AML-193 (cell line): ENCODE results near the gene SLC40A1.
A peak's percentile ranks its signal among the peaks of the same experiment; 100 is the strongest.

ENCODE experiments used
- DNase-seq, 2 experiments: peaks; one replicate each; lab custom pipeline; 2025; lab: John Stamatoyannopoulos, UW

SLC40A1 gene

GRCh38 chr2:189540551-189540950 is 40.0 kb downstream of the SLC40A1 start:
- DNase-seq, result no peak

GRCh38 chr2:189538402-189538801 is 42.2 kb downstream of the SLC40A1 start:
- DNase-seq, result no peak

GRCh38 chr2:189536830-189537229 is 43.8 kb downstream of the SLC40A1 start:
- DNase-seq, result no peak

- DNase-seq, result no peak
Measured at GRCh38 chr2:189534854-189535832, 45.4 kb downstream of the SLC40A1 start.

- DNase-seq, result no peak
Measured at GRCh38 chr2:189533288-189534035, 47.1 kb downstream of the SLC40A1 start.

DNA sequence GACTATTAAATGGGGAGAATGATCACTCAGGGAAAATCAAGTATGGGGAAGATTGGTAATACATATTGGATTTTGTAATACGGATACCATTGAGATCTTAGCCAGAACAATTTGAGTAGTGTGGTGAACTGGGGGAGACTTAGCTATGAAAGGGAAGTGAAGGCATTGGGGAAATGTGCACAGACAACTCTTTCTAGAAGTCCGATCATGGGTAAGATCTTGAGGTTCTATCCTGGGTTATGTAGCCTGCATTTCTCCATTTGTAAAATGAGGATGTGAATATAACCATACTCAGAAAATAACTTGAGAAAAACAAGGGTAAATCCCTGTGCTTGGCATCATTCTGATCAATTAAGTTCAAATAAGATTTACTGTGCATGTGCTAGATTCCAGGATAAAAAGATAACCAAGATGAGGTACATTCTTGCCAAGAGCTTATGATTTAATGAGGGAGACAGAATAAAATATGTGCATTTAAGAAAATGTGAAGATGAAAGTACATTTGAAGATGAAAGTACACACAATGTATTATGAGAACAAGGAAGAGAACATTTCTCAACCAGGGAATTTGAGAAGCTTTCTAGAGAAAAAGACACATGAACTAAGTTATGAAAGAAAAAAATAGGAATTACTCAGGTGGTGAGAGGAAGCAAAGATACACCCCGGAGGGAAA is 49.5 kb downstream of the SLC40A1 start:
- DNase-seq, result no peak

DNA sequence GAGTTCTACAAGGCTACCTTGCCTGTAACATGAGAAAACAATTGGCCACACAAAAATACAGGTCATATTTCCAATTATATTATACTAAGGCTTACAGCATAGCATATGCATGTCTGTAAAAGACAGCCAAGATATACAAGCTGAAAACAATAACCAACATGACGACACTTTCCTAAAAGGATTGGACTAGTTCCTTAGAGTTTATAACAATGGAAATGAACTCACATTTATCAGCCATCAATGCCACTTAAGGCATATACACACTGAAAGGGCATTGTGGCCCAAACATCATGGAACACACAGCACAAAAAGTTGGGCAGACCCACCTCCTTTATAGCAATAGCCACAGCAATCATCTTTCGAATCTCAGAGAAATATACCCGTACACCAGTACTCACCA is 52.0 kb downstream of the SLC40A1 start:
- no peak for DNase-seq

DNA sequence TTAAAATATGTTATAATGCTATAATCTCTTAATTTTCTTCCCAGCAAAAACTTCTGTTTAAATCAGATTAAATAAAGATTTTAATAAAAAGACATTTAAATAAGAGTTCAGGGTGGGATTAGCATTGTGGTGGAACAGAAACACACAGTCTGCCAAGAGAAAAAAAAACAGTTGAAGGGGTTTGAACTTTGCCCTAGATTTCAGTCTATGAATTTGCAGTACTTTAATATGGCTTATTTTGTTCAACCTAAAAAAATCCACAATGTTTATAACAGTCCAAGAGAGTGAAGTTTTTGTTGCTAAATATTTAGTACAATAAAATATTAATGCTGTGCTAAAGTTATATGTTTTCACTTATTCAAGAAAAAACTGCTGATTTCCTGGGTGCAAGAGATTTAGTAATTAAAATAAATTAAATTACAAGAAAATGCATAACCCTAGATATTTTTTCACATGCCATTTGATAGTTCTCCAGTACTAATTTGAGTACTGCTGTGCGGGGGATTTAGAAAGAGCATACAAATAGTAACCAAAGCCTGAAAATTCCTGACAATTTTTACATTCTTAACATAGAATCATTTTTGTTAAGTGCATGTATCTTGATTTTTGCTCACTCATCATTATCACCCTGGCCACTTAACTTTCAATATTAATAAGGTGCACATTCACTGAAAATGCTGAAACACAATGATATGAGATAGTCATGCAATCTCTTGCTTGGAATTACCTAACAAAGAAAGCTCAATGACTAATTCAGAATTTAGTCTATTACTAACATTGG is 52.6 kb downstream of the SLC40A1 start:
- DNase-seq, result no peak

- no peak for DNase-seq
Measured at GRCh38 chr2:189527041-189527750, 53.4 kb downstream of the SLC40A1 start.

GRCh38 chr2:189526241-189526640 is 54.3 kb downstream of the SLC40A1 start:
- no peak for DNase-seq

DNA sequence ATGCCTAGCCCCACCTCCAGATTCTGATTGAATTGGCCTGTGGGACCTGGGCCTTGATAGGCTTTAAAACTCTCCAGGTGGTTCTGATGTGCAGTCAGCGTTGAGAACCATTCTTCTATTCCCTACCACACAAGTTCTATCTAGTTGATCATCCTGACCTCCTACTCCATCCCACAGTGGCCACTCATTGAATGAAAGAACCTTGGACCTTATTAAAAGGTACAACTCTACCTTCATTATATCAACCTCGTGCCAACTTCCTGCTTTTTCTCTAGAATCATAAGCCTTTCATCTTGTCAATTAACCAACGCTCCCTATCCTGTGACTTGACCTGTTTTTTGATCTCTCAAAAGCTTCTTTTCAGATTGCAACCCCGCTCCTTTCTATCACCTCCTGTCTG is 55.8 kb downstream of the SLC40A1 start:
- no peak for DNase-seq

DNA sequence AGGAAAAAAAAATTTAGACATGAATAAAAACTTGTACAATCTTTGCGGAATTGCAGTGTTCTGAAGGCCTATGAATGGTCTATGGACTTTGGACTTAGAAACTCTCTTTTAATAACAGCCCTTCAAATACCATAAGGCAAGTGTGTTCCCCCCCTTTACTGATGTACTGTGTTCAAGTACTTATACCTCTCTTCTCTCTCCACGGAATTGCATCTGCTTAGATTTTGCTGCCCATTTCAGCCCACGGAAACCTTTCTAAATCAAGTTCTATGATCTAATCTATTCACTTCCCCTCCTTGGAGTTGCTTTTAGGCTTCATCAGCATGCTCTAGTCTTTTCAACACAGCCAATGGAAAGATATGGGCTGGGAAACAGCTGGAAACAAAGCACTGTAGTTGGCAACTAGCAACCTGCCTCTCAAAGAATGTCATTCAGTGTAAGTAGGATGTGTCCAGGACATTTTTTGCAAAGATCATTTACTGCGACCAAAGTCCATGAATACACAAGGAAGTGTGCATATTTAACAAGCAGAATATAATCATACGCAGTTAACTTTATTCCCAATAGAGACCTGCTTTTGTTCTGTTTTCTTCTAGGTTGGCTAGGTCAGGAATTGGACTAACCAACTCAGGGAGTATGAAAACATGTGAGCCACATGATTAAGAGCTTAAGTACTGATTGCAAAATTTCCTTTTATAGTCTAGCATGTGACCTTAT is 58.0 kb downstream of the SLC40A1 start:
- no peak for DNase-seq

GRCh38 chr2:189521699-189522434 is 58.7 kb downstream of the SLC40A1 start:
- DNase-seq, result no peak

DNA sequence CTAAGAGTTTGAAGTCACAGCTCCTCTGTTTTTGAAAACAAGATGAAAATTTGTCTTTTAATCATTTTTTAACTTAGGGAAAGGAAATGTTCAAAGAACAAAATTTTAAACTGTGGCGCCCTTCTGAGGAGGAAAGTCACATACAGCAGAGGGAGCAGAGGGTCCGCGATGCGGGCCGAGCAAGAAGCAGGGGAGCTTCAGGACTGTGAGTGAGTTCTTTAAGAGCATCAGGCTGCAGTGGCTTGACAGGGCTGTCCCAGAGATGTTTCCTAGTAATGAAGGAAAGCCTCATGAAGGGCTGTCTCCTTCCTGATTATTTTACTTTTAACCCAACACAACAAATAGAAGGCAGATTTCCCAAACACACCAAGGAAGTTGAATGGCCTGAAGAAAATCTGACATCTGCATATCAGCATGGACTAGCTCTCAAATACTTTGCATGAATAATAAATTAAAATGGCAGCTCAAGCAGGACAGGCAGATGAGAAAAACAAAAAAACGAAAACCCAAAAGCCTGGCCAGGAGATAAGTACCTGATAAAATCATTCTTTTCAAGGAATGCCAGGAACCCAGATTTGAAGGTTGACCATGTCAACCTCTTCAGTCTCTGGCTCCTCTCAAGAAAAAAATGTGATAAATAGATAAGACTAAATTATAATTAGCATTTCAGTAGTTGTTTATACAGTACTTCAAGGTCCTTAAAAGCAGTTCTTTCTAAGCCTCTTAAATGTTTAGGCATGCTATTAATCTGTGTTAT is 60.8 kb downstream of the SLC40A1 start:
- DNase-seq, result no peak

DNA sequence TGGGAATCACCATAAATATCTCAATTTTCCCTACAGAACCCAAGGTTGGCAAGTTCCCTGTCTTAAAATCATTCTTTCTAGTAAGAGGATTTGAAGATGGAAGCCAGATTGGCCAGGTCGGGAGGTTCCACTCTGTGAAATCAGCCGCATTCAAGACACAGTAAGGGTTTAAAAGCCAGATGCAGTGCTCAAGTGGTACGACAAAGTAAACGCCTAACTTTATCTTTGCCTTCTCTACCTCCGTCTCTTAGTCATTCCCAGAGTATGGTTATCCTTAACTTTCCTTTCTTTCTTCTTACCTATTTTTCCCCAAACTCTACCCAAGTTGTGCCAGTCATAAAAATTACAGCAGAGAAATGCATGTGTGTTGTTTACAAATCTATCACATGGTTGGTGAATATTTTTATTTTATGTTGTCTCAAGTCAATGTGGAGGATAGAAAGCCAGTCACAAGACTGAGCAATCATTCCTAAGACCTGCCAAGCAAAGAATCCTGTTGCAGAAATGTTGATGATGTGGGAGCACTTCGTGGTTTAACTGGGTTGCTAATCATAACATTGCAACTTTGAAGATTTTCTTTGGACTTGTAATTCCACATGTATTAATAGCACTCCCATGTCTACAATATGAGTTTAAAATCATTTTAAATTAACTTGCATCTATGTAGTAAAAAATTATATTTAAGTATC is 62.6 kb downstream of the SLC40A1 start:
- DNase-seq, result no peak

- DNase-seq, result peak; percentile 34 to 49
Measured at GRCh38 chr2:189516546-189516945, 64.0 kb downstream of the SLC40A1 start.

DNA sequence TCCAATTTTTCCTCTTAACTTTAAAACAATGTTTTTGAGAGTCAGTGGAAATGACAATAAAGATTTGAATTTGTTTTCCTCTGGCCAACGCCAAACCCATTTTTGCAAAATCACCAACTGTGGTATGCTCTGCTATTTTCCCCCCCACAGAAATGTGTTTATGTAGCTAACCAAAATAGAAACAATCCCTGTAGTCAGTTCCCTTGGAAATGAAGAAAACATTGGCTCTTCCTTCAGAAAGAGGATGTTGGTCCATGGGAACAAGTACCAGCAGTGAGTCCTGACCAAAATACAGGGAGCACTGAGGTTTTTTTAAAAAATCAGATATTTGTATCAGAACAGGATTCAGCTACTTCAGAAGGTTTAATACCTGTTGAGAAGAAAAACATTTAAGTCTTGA is 65.3 kb downstream of the SLC40A1 start:
- DNase-seq, result no peak

DNA sequence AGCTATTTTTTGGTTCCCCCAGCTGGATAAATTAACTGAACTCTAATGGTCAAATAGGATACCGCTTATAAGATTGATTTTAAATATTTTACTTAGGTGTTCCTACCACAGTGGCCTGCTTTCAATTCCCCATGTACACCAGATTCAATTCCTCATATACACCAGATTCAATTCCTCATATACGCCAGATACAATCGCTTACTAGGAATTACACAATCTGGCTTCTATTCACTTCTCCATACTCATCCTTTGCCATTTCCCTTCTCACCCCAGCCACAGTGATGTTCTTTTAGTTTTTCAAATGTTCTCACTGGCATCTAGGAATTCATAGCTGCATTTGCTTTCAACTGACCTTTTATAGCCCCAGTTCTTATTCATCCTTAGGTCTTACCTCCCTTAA is 66.5 kb downstream of the SLC40A1 start:
- no peak for DNase-seq
